HEK293 (cell line): ENCODE data around the gene ZNF543.

Experiments used
- ATF2 ChIP-seq: fragments of 450-650 bp; formaldehyde crosslinking; IDR thresholded peaks from 2 replicates; pipeline ENCODE4 v1.5.1; 2016; ENCODE audit warnings: missing biosample characterization, missing genetic modification characterization, low read depth
- CTCF ChIP-seq: fragments of 450-650 bp; formaldehyde crosslinking; IDR thresholded peaks from 2 replicates; pipeline ENCODE4 v1.5.1; 2016; ENCODE audit warnings: missing biosample characterization, missing genetic modification characterization
- FEZF1 ChIP-seq: fragments of 450-650 bp; formaldehyde crosslinking; IDR thresholded peaks from 2 replicates; pipeline ENCODE4 v1.5.1; 2016; ENCODE audit warnings: missing biosample characterization, missing genetic modification characterization
- HOXA7 ChIP-seq: sonication (generic); formaldehyde crosslinking; IDR thresholded peaks from 2 replicates; pipeline ENCODE4 v1.8.1; 2022; ENCODE audit warnings: missing genetic modification reagents, borderline replicate concordance
- ZNF211 ChIP-seq: fragments of 450-650 bp; formaldehyde crosslinking; IDR thresholded peaks from 2 replicates; pipeline ENCODE4 v1.5.1; 2016; ENCODE audit warnings: low read depth, missing biosample characterization, missing genetic modification characterization
- ZNF416 ChIP-seq: fragments of 450-650 bp; formaldehyde crosslinking; IDR thresholded peaks from 2 replicates; pipeline ENCODE4 v1.5.1; 2016; ENCODE audit warnings: missing biosample characterization, missing genetic modification characterization
- ZNF423 ChIP-seq: fragments of 450-650 bp; formaldehyde crosslinking; IDR thresholded peaks from 2 replicates; pipeline ENCODE4 v1.5.1; 2016; ENCODE audit warnings: missing biosample characterization, missing genetic modification characterization
- ZNF626 ChIP-seq: fragments of 450-650 bp; sonication (Bioruptor Pico); formaldehyde crosslinking; IDR thresholded peaks from 2 replicates; pipeline ENCODE4 v1.5.1; 2018; ENCODE audit warnings: missing biosample characterization, missing genetic modification characterization, inconsistent platforms

- TF ChIP-seq CTCF (no peak), ZNF211 (tag by site-specific recombination) (no peak), FEZF1 (tag by site-specific recombination) (no peak), ZNF626 (no peak), HOXA7 (CRISPR knock-in tag) (no peak), ZNF423 (no peak), ATF2 (no peak), ZNF416 (tag by site-specific recombination) (no peak)
Observed at GRCh38 chr19:57350877-57351805, 30.9 kb downstream of the ZNF543 start, which contains the start of gene ZNF304.
